NCI-H2196 (cell line): ENCODE measurements around the gene WNK1.
"Not testable (repeated sequence)": the region's sequence is repeated elsewhere in the genome, so short reads cannot be mapped to it uniquely, and the experiment has no call there.

Experiments
- DNase-seq: peaks from one replicate; lab custom pipeline; 2025; ENCODE audit not compliant: unreplicated experiment; lab: John Stamatoyannopoulos, UW

WNK1 gene

DNA sequence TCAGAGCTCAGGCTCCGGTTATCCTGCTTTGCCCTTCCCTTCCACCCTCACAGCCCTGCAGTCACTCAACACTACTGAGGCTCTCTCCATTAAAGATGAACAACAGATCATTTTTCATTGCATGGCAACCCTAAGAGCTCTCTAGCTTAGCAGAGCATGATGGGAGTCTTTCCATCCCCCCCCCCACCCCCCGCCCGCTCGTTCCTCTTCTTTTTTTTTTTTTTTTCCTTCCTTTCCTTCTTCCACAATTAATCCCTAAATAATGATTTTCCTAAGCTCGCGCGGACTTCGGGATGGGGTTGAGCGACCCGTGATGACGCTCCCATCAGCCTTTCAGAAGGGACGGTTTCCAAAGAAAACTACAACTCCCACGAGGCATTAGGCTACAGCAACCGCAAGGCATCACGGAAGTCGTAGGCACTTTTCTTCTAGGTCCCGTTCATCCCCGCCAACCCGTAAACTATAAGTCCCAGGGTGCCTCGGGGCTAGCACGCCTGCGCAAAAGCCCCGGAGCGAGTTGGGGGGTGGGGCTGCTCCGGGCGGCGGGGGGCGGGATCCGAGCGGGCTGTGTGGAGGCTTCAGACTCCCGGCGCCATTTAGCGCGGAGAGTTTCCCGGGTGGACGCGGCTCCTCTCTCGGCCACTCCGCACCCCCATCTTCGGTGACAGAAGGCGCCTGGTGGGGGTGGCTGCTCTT, at the start of gene WNK1:
WNK1 (plus strand) TSS at position 581 of the 696 bp plus-strand sequence. CDS start 987 bp downstream, outside the sequence.
- DNase-seq = peak; percentile 89

GRCh38 chr12:704516-705242, 47.7 kb upstream of the WNK1 start:
- no peak for DNase-seq

- not testable (repeated sequence) for DNase-seq
Measured at GRCh38 chr12:708084-708483, 44.3 kb upstream of the WNK1 start.

DNA sequence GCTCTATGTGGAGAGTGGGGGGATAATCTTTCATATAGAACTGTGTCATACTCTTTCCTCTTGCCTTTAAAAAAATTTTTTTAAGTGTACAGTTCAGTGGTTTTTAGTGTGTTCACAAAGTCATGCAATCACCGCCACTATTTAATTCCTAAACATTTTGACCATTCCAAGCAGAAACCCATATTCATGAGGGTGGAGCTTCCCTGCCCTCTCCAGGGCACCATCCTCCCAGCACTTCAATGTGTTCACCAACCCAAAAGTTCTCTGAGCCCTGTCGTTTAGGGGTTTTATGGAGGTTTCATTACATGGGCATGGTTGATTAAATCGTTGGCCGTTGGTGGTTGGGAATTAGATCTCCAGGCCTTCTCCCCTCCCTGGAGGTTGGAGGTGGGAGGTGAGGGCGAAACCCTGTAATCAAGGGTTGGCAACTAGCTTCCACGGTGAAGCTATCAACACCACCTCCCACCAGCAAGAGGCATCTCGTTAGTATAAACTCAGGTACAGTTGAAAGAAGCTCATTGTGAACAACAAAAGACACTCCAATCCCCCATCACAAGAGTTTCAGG, 42.8 kb upstream of the WNK1 start:
- no peak for DNase-seq

- no peak for DNase-seq
Measured at GRCh38 chr12:712172-712863, 40.1 kb upstream of the WNK1 start.

- no peak for DNase-seq
Measured at GRCh38 chr12:713281-713875, 39.0 kb upstream of the WNK1 start.

- no peak for DNase-seq
Measured at GRCh38 chr12:716506-716905, 35.9 kb upstream of the WNK1 start.

DNA sequence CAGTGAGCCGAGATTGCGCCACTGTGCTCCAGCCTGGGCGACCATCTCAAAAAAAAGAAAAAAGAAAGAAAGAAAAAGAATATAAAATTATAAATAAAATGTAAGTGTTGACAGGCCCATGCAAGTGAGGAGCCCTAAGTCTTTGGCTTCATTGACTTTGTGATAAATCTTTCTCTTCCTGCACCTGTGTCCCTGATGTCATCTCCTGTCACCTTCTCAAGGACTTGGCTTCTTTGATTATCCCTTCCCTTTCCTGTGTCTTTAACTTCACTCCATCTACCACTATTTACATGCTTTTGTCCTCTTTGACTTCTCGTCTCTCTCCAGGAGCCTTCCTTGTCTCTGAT, 33.6 kb upstream of the WNK1 start:
- DNase-seq = no peak

- no peak for DNase-seq
Measured at GRCh38 chr12:720231-720941, 32.0 kb upstream of the WNK1 start.

DNA sequence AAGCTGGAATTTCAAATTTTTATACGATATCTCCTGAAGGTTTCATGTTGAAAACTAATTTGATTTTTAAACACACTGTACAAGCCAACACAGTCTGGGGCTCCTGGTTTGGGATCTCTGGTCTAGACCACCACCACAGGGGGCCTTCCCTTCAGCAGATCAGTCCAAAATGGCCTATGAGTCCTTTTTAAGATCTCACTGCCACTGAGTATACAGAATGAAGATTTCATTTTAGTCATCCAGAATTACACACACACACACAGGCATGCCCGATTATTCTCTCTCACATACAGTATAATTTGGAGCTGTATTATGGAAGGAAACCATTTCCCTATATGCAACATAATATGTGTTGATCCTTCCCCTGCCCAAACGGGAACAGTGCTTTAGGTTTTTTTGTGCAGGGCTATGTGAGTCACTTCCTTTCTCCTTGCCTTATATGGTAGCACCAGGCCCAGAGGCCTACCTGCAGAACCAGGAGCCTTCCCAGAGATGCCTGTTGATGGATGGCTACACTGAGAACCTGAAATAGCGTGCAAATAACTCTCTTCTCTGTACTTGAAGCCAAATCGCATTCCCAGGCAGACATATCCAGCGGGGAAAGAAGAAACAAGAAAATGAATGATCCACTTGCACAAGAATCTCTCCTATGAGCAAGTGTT, 28.1 kb upstream of the WNK1 start:
- DNase-seq = peak; percentile 13

GRCh38 chr12:725076-725475, 27.3 kb upstream of the WNK1 start:
- no peak for DNase-seq

- no peak for DNase-seq
Measured at GRCh38 chr12:726281-727140, 25.9 kb upstream of the WNK1 start.

GRCh38 chr12:727321-727720, 25.1 kb upstream of the WNK1 start:
- no peak for DNase-seq

DNA sequence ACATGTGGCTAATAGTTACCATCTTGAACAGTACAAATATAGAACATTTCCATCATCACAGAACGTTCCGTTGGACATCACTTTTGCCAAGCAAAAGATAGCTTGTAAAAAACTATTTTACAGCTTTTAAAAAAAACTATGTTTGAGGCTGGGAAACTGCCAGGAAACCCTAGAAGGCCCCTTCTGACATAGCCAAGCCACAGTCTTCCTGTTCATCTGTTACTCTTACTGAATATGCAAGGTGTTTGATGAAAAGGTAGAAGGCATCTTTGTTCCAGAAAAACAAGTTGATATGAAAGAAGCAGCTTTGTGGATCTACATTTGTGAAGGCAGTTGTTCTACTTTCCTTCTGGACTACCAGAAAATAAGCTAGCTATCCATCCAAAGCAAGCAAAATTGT, 23.6 kb upstream of the WNK1 start:
- no peak for DNase-seq

GRCh38 chr12:729221-729620, 23.2 kb upstream of the WNK1 start:
- no peak for DNase-seq

DNA sequence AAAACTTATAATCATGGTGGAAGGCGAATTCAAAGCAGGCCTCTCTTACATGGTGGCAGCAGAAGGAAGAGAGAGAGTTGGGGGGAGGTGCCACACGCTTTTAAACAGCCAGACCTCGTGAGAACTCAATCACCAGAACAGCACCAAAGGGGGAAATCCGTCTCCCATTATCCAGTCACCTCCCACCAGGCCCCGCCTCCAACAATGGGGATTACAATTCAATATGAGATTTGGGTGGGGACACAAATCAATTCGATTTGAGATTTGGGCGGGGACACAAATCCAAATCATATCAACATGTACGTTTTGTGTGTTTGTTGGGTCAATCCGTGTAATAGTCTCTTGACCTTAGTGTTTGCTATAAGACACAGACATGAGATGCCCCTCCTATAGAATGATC, 21.8 kb upstream of the WNK1 start:
- no peak for DNase-seq

DNA sequence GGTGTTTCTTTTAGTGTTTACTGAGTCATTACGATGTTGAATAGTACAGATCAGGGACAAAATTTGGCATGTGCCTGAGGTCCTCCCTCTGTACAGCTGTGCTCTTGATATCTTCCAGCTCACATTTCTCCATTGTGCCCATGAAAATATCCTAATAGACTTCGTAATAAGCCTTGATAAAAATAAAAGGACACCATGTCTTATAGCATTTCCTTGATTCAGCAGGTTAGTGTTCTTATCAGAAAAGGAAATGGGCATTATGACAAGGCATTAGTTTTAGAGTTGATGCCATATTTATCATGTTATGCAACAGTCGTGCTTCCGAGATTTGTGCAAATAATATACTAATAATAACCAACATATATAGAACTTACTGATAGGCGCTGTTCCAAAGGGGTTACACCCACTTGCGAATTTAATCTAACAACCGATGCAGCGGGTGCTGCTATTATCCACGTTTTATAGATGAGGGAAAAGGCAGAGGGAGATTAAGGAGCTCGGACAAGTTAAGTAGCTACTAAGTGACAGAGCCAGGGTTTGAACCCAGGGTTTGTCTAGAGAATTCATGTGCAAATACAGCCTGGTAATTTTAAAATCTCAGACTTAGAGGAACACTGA, 15.1 kb upstream of the WNK1 start:
- DNase-seq = no peak

DNA sequence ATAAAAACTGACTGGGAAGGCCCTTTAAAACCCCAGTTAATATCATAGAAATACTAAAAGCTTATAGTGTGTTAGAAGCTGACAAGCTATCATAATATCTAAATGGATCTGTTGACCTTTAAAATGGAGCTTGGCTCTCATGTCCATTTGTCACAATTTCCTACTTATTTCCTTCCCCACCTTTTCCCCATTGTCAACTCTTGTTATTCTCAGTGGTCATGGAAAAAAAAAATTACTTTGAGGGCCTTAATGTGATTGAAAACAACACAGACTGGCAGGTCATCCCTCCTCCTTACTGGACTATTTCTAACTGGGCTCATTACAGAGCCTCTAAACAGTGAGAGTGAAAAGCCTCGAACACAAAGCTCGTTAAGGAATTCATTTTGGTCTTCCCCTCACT, 13.7 kb upstream of the WNK1 start:
- DNase-seq = no peak

GRCh38 chr12:739349-739748, 13.0 kb upstream of the WNK1 start:
- no peak for DNase-seq
